ENCODE measurements around the gene PARD6G. TPM values are rescaled to one million over a fixed set of nuclear protein-coding genes. Genes with fewer than 3 reads are reported as not detected.

The PARD6G gene
- total RNA-seq, 1 experiment from 2014 or later: 5.4 TPM

DNA sequence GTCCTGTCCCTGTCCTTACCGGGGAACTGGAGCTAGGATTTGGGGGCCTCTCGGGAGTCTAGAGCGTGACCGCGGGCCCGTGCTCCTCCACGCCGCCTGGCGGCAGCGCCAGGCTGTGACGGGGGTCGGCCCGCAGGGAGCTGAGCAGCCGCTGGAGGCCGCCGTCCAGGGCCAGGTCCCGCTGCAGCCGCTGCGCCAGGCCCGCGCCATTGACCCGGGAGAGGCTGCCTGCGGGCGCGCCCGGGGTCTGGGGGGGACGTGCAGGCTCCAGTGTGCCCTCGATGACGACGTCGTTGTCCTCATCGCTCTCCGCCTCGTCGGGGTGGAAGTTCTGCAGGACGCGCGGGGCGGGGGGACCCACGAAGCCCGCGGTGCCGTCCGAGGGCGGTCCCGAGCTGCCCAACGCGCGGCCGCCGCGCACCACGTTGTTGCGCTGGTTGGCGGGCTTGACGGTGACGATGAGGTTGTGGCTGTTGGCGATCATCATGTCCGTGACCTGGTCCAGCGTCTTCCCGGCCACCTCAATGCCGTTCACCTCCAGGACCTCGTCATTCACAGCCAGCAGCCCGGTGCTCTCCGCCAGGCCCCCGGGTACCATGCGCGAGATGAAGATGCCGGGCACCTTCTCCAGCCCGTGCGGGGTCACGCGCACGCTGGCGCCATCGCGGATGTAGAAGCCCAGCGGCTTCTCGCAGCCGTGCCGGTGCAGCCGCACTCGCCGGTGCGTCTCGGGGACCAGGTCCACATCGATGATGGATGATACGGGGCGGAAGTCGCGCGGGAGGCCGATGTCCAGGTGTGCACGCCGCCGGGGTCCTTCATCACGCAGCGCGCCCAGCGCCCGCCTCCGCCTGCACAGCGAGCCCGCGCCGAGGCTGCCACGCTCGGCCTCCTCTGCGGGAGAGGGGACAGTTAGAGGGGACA lies 87.3 kb downstream of the PARD6G start:
- no peaks in the 10 kb centered on the region; the same call in 1 of the 2 replicates for H3K36me3 ChIP-seq (ENCODE audit: low read depth, low read length)
- H3K4me2 ChIP-seq (ENCODE audit: low read length): no peak overlapping the region
- H3K9ac ChIP-seq (ENCODE audit: low read length): no peak overlapping the region
- intact Hi-C loops (cut with micrococcal nuclease): no loop called here
- no peak overlapping the region for H2AFZ ChIP-seq (ENCODE audit: low read length)
- H3K27me3 ChIP-seq (ENCODE audit: low read length): no peaks in the 10 kb centered on the region
- no peaks in the 10 kb centered on the region for H3K9me3 ChIP-seq (ENCODE audit: low read length)
- DNase-seq (no peak), ATAC-seq (no peak)
- no TSS peak for BruUV-seq (replicated peaks)
- TF ChIP-seq, protein P1, sequence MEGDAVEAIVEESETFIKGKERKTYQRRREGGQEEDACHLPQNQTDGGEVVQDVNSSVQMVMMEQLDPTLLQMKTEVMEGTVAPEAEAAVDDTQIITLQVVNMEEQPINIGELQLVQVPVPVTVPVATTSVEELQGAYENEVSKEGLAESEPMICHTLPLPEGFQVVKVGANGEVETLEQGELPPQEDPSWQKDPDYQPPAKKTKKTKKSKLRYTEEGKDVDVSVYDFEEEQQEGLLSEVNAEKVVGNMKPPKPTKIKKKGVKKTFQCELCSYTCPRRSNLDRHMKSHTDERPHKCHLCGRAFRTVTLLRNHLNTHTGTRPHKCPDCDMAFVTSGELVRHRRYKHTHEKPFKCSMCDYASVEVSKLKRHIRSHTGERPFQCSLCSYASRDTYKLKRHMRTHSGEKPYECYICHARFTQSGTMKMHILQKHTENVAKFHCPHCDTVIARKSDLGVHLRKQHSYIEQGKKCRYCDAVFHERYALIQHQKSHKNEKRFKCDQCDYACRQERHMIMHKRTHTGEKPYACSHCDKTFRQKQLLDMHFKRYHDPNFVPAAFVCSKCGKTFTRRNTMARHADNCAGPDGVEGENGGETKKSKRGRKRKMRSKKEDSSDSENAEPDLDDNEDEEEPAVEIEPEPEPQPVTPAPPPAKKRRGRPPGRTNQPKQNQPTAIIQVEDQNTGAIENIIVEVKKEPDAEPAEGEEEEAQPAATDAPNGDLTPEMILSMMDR (conservative IDR thresholded peaks at IDR 0.05; ENCODE audit: low read depth, low read length): no peak
- TF ChIP-seq EZH2 (IDR thresholded peaks at IDR 0.05; ENCODE audit: low read length, unreplicated experiment) (no peak), EZH2phosphoT487 (IDR thresholded peaks at IDR 0.05; ENCODE audit: borderline replicate concordance, low read length) (no peak)
- H4K20me1 ChIP-seq (ENCODE audit: low read length): no peaks in the 10 kb centered on the region; the same call in 1 of the 2 replicates
- no peak overlapping the region for H3K27ac ChIP-seq (ENCODE audit: low read length)
- ChIA-PET POLR2A (ENCODE audit: unreplicated experiment) (no interaction called here), CTCF (no interaction called here)
- H3K4me1 ChIP-seq (ENCODE audit: insufficient read depth, low read length): no peaks in the 10 kb centered on the region
- no peak overlapping the region for H3K4me3 ChIP-seq (ENCODE audit: low read length)
- H3K9me2 ChIP-seq (replicated peaks; ENCODE audit: low read length): no peaks in the 10 kb centered on the region
- no peaks in the 10 kb centered on the region for H3K79me2 ChIP-seq (ENCODE audit: low read length)
- H3F3A ChIP-seq (ENCODE audit: low read length, unreplicated experiment): no peaks in the 10 kb centered on the region

- Histone ChIP-seq H3K4me2 (ENCODE audit: low read length) (no peak overlapping the region), H3K27me3 (ENCODE audit: low read length) (no peaks in the 10 kb centered on the region), H4K20me1 (ENCODE audit: low read length) (no peaks in the 10 kb centered on the region; the same call in 1 of the 2 replicates), H2AFZ (ENCODE audit: low read length) (no peak overlapping the region), H3F3A (ENCODE audit: low read length, unreplicated experiment) (no peaks in the 10 kb centered on the region), H3K4me3 (ENCODE audit: low read length) (no peak overlapping the region), H3K9me2 (replicated peaks; ENCODE audit: low read length) (no peaks in the 10 kb centered on the region), H3K79me2 (ENCODE audit: low read length) (no peaks in the 10 kb centered on the region), H3K9ac (ENCODE audit: low read length) (no peak overlapping the region), H3K36me3 (ENCODE audit: low read depth, low read length) (no peaks in the 10 kb centered on the region; the same call in 1 of the 2 replicates), H3K4me1 (ENCODE audit: insufficient read depth, low read length) (no peaks in the 10 kb centered on the region), H3K9me3 (ENCODE audit: low read length) (no peaks in the 10 kb centered on the region), H3K27ac (ENCODE audit: low read length) (no peak overlapping the region)
- ChIA-PET POLR2A (ENCODE audit: unreplicated experiment) (no interaction called here), CTCF (interaction anchor here (1.6 kb wide), 1 partner anchor 99 kb away, joined by 4 read pairs; no protein-coding TSS in a partner anchor)
- intact Hi-C loops (cut with micrococcal nuclease): no loop called here
- ATAC-seq (no peak), DNase-seq (no peak)
- TF ChIP-seq, protein P1 (conservative IDR thresholded peaks at IDR 0.05; ENCODE audit: low read depth, low read length): no peak
- no peak for TF ChIP-seq EZH2phosphoT487 (IDR thresholded peaks at IDR 0.05; ENCODE audit: borderline replicate concordance, low read length)
- TF ChIP-seq EZH2 (IDR thresholded peaks at IDR 0.05; ENCODE audit: low read length, unreplicated experiment): no peak
- no TSS peak for BruUV-seq (replicated peaks)
Observed at GRCh38 chr18:80158365-80158764, 88.9 kb downstream of the PARD6G start.

All from PC-3 (cell line).